SK-N-SH treated with all-trans-retinoic acid at 6 μM for 48 hours (cell line): ENCODE results near the gene RBM3.

ENCODE experiments used
- ATAC-seq: fragments of 200-7000 bp; cut with Tn5 transposase; 3 replicates; pipeline ENCODE4 v1.9.1; 2020; ENCODE audit warnings: mild to moderate bottlenecking, moderate library complexity
- ARNTL ChIP-seq: fragments of 450-650 bp; formaldehyde crosslinking; IDR thresholded peaks from 2 replicates; pipeline ENCODE4 v1.5.0; 2020; ENCODE audit warnings: low read depth, mild to moderate bottlenecking, moderate library complexity, borderline replicate concordance
- BACH2 ChIP-seq: fragments of 250-450 bp; sonication (Bioruptor Pico); IDR thresholded peaks from 2 replicates; pipeline ENCODE4 v1.9.0; 2021; ENCODE audit warnings: mild to moderate bottlenecking, borderline replicate concordance
- CSDC2 ChIP-seq: fragments of 250-450 bp; sonication (Bioruptor Pico); IDR thresholded peaks from 2 replicates; pipeline ENCODE4 v1.5.0; 2020; ENCODE audit warnings: mild to moderate bottlenecking, moderate library complexity
- ESRRG ChIP-seq: fragments of 250-450 bp; sonication (Bioruptor Pico); IDR thresholded peaks from 2 replicates; pipeline ENCODE4 v1.6.1; 2021; ENCODE audit warnings: mild to moderate bottlenecking
- GLIS3 ChIP-seq: fragments of 250-450 bp; sonication (Bioruptor Pico); IDR thresholded peaks from 2 replicates; pipeline ENCODE4 v1.5.0; 2020; ENCODE audit warnings: mild to moderate bottlenecking, moderate library complexity
- OSR1 ChIP-seq: fragments of 250-450 bp; sonication (Bioruptor Pico); IDR thresholded peaks from 2 replicates; pipeline ENCODE4 v1.8.0; 2022; ENCODE audit warnings: moderate library complexity, mild to moderate bottlenecking, inconsistent platforms
- TCF4 ChIP-seq: fragments of 250-450 bp; sonication (Bioruptor Pico); IDR thresholded peaks from 2 replicates; pipeline ENCODE4 v1.8.0; 2021; ENCODE audit warnings: mild to moderate bottlenecking, moderate library complexity, borderline replicate concordance
- TOX ChIP-seq: fragments of 250-450 bp; sonication (Bioruptor Pico); IDR thresholded peaks from 2 replicates; pipeline ENCODE4 v1.8.0; 2021; ENCODE audit warnings: mild to moderate bottlenecking, moderate library complexity, borderline replicate concordance
- ZC3H10 ChIP-seq: fragments of 250-450 bp; sonication (Bioruptor Pico); IDR thresholded peaks from 2 replicates; pipeline ENCODE4 v1.5.1; 2021; ENCODE audit warnings: mild to moderate bottlenecking, moderate library complexity
- ZFP3 ChIP-seq: fragments of 250-450 bp; sonication (Bioruptor Pico); IDR thresholded peaks from 2 replicates; pipeline ENCODE4 v1.5.0; 2020; ENCODE audit warnings: mild to moderate bottlenecking, moderate library complexity
- ZFP30 ChIP-seq: fragments of 450-650 bp; formaldehyde crosslinking; IDR thresholded peaks from 2 replicates; pipeline ENCODE4 v1.5.0; 2022; ENCODE audit warnings: mild to moderate bottlenecking, moderate library complexity
- ZNF565 ChIP-seq: fragments of 450-650 bp; formaldehyde crosslinking; conservative IDR thresholded peaks from 2 replicates; pipeline ENCODE4 v1.5.0; 2020; ENCODE audit warnings: low read depth, mild to moderate bottlenecking, moderate library complexity
- ZNF70 ChIP-seq: fragments of 450-650 bp; formaldehyde crosslinking; IDR thresholded peaks from 2 replicates; pipeline ENCODE4 v1.5.0; 2020; ENCODE audit warnings: mild to moderate bottlenecking, moderate library complexity
- TF ChIP-seq, protein P1 (sequence below): fragments of 250-450 bp; sonication (Bioruptor Pico); IDR thresholded peaks from 2 replicates; pipeline ENCODE4 v1.5.1; 2020; ENCODE audit warnings: low read depth, mild to moderate bottlenecking, moderate library complexity
- TF ChIP-seq, protein P2 (sequence below): fragments of 250-450 bp; sonication (Bioruptor Pico); IDR thresholded peaks from 2 replicates; pipeline ENCODE4 v1.5.1; 2021; ENCODE audit warnings: mild to moderate bottlenecking, moderate library complexity
- TF ChIP-seq, protein P3 (sequence below): fragments of 250-450 bp; sonication (Bioruptor Pico); IDR thresholded peaks from 2 replicates; pipeline ENCODE4 v1.8.0; 2020; ENCODE audit warnings: mild to moderate bottlenecking, moderate library complexity, borderline replicate concordance
- TF ChIP-seq, protein P4 (sequence below): fragments of 250-450 bp; sonication (Bioruptor Pico); IDR thresholded peaks from 2 replicates; pipeline ENCODE4 v1.5.0; 2020; ENCODE audit warnings: mild to moderate bottlenecking, moderate library complexity
- TF ChIP-seq, protein P5 (sequence below): fragments of 250-450 bp; sonication (Bioruptor Pico); IDR thresholded peaks from 2 replicates; pipeline ENCODE4 v1.8.0; 2021; ENCODE audit warnings: low read depth, mild to moderate bottlenecking, moderate library complexity, borderline replicate concordance

RBM3 gene

DNA sequence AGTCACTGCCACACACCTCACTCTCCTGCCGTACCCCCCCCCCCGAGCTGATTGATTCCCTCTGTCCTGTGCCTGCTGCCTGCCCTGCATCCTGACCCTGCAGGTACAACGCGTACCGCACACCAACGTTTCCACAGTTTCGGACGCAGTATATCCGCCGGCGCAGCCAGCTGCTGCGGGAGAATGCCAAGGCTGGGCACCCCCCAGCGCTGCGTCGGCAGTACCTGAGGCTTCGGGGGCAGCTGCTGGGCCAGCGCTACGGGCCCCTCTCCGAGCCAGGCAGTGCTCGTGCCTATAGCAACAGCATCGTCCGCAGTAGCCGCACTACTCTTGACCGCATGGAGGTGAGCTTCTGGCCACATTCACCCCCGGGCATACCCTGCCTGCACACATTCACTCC, 24.3 kb downstream of the RBM3 start (continued):
- TF ChIP-seq TOX = no peak

DNA sequence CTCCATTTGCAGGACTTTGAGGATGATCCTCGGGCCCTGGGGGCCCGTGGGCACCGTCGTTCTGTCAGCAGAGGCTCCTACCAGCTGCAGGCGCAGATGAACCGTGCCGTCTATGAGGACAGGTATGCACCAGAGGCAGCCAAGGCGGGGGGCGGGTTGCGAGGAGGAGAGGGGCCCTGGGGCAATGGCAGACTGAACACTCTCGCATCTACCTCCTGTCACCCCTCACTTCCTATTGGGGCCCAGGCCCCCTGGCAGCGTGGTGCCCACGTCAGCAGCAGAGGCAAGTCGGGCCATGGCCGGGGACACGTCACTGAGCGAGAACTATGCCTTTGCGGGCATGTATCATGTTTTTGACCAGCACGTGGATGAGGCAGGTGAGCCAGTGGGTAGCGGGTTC, 25.1 kb downstream of the RBM3 start:
- no peak for ATAC-seq
- no peak for TF ChIP-seq ESRRG
- no peak for TF ChIP-seq ZFP30 (CRISPR knock-in tag)

DNA sequence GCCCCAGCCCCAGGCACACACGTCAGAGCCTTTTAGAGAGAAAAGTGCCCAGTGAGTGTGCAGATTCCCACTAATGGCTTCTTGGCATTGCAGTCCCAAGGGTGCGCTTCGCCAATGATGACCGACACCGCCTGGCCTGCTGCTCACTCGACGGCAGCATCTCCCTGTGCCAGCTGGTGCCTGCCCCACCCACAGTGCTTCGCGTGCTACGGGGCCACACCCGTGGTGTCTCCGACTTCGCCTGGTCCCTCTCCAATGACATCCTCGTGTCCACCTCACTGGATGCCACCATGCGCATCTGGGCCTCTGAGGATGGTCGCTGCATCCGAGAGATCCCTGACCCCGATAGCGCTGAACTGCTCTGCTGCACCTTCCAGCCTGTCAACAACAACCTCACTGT, 25.9 kb downstream of the RBM3 start:
- TF ChIP-seq, protein P1, sequence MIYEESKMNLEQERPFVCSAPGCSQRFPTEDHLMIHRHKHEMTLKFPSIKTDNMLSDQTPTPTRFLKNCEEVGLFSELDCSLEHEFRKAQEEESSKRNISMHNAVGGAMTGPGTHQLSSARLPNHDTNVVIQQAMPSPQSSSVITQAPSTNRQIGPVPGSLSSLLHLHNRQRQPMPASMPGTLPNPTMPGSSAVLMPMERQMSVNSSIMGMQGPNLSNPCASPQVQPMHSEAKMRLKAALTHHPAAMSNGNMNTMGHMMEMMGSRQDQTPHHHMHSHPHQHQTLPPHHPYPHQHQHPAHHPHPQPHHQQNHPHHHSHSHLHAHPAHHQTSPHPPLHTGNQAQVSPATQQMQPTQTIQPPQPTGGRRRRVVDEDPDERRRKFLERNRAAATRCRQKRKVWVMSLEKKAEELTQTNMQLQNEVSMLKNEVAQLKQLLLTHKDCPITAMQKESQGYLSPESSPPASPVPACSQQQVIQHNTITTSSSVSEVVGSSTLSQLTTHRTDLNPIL (CRISPR knock-in tag) = no peak
- no peak for ATAC-seq

DNA sequence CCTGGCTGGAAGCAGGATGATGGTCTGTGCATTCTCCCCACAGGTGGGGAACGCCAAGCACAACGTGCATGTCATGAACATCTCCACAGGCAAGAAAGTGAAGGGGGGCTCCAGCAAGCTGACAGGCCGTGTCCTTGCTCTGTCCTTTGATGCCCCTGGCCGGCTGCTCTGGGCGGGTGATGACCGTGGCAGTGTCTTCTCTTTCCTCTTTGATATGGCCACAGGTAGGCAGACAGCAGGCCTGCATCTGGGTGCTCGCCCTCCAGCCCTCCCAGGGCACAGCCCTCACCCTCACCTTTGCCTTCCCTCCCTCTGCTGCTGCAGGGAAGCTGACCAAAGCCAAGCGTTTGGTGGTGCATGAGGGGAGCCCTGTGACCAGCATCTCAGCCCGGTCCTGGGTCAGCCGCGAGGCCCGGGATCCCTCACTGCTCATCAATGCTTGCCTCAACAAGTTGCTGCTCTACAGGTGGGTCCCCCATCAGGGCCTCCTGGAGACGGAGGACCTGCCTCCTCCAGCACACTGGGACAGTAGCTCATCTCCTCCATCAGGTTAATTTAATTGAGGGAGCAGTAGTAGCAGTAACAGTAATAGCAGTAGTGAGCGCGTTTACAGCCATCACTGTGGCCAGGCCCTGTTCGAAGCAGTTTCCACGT, 27.6 kb downstream of the RBM3 start:
- no peak for ATAC-seq

More for the DNA sequence above, 27.6 kb downstream of the RBM3 start:
- TF ChIP-seq ZNF70 (CRISPR knock-in tag) (no peak), BACH2 (CRISPR knock-in tag) (no peak), OSR1 (CRISPR knock-in tag) (no peak), ZNF565 (CRISPR knock-in tag) (no peak), CSDC2 (CRISPR knock-in tag) (no peak), ARNTL (CRISPR knock-in tag) (no peak), ZC3H10 (no peak), ESRRG (no peak), TOX (no peak), ZFP30 (CRISPR knock-in tag) (no peak), ZFP3 (CRISPR knock-in tag) (no peak), TCF4 (CRISPR knock-in tag) (no peak), GLIS3 (no peak)
- TF ChIP-seq, protein P2, sequence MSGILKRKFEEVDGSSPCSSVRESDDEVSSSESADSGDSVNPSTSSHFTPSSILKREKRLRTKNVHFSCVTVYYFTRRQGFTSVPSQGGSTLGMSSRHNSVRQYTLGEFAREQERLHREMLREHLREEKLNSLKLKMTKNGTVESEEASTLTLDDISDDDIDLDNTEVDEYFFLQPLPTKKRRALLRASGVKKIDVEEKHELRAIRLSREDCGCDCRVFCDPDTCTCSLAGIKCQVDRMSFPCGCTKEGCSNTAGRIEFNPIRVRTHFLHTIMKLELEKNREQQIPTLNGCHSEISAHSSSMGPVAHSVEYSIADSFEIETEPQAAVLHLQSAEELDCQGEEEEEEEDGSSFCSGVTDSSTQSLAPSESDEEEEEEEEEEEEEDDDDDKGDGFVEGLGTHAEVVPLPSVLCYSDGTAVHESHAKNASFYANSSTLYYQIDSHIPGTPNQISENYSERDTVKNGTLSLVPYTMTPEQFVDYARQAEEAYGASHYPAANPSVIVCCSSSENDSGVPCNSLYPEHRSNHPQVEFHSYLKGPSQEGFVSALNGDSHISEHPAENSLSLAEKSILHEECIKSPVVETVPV (CRISPR knock-in tag) = no peak
- TF ChIP-seq, protein P3, sequence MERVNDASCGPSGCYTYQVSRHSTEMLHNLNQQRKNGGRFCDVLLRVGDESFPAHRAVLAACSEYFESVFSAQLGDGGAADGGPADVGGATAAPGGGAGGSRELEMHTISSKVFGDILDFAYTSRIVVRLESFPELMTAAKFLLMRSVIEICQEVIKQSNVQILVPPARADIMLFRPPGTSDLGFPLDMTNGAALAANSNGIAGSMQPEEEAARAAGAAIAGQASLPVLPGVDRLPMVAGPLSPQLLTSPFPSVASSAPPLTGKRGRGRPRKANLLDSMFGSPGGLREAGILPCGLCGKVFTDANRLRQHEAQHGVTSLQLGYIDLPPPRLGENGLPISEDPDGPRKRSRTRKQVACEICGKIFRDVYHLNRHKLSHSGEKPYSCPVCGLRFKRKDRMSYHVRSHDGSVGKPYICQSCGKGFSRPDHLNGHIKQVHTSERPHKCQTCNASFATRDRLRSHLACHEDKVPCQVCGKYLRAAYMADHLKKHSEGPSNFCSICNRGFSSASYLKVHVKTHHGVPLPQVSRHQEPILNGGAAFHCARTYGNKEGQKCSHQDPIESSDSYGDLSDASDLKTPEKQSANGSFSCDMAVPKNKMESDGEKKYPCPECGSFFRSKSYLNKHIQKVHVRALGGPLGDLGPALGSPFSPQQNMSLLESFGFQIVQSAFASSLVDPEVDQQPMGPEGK (CRISPR knock-in tag) = no peak
- TF ChIP-seq, protein P4, sequence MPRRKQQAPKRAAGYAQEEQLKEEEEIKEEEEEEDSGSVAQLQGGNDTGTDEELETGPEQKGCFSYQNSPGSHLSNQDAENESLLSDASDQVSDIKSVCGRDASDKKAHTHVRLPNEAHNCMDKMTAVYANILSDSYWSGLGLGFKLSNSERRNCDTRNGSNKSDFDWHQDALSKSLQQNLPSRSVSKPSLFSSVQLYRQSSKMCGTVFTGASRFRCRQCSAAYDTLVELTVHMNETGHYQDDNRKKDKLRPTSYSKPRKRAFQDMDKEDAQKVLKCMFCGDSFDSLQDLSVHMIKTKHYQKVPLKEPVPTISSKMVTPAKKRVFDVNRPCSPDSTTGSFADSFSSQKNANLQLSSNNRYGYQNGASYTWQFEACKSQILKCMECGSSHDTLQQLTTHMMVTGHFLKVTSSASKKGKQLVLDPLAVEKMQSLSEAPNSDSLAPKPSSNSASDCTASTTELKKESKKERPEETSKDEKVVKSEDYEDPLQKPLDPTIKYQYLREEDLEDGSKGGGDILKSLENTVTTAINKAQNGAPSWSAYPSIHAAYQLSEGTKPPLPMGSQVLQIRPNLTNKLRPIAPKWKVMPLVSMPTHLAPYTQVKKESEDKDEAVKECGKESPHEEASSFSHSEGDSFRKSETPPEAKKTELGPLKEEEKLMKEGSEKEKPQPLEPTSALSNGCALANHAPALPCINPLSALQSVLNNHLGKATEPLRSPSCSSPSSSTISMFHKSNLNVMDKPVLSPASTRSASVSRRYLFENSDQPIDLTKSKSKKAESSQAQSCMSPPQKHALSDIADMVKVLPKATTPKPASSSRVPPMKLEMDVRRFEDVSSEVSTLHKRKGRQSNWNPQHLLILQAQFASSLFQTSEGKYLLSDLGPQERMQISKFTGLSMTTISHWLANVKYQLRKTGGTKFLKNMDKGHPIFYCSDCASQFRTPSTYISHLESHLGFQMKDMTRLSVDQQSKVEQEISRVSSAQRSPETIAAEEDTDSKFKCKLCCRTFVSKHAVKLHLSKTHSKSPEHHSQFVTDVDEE = no peak
- TF ChIP-seq, protein P5, sequence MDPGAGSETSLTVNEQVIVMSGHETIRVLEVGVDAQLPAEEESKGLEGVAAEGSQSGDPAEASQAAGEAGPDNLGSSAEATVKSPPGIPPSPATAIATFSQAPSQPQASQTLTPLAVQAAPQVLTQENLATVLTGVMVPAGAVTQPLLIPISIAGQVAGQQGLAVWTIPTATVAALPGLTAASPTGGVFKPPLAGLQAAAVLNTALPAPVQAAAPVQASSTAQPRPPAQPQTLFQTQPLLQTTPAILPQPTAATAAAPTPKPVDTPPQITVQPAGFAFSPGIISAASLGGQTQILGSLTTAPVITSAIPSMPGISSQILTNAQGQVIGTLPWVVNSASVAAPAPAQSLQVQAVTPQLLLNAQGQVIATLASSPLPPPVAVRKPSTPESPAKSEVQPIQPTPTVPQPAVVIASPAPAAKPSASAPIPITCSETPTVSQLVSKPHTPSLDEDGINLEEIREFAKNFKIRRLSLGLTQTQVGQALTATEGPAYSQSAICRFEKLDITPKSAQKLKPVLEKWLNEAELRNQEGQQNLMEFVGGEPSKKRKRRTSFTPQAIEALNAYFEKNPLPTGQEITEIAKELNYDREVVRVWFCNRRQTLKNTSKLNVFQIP (CRISPR knock-in tag) = no peak
- TF ChIP-seq, protein P1 (CRISPR knock-in tag) = no peak
